Mesenchymal stem cell (in vitro differentiated cells and primary cell): ENCODE data around the gene RPP25L.
A peak's percentile ranks its signal among the peaks of the same experiment; 100 is the strongest.

Experiments used
- DNase-seq: peaks from one replicate; pipeline ENCODE4 v3.0.0-alpha.2; 2013
- H2AFZ ChIP-seq: one replicate; pipeline ENCODE4 v1.6.1; 2013; ENCODE audit warnings: low read depth, mild to moderate bottlenecking, control low read depth, inconsistent platforms, low read length, moderate library complexity
- H2AK5ac ChIP-seq: 2 replicates; pipeline ENCODE4 v1.6.1; 2013; ENCODE audit warnings: low read length, moderate library complexity, mild to moderate bottlenecking, inconsistent platforms; ENCODE audit not compliant: severe bottlenecking
- H2BK120ac ChIP-seq: one replicate; pipeline ENCODE4 v1.6.1; 2013; ENCODE audit warnings: low read depth, mild to moderate bottlenecking, inconsistent platforms, low read length, moderate library complexity
- H2BK12ac ChIP-seq, 2 experiments: one replicate each; pipeline ENCODE4 v1.6.1; 2013; ENCODE audit warnings: inconsistent platforms in 2 of 2, low read length in 2 of 2, mild to moderate bottlenecking in 2 of 2, moderate library complexity in 2 of 2, control low read depth in 1 of 2
- H2BK15ac ChIP-seq: one replicate; pipeline ENCODE4 v1.6.1; 2013; ENCODE audit warnings: mild to moderate bottlenecking, low read depth, inconsistent platforms; ENCODE audit not compliant: poor library complexity, severe bottlenecking
- H2BK5ac ChIP-seq: 2 replicates; pipeline ENCODE4 v1.6.1; 2013; ENCODE audit warnings: low read depth, mild to moderate bottlenecking, low read length, control low read depth, inconsistent platforms; ENCODE audit not compliant: poor library complexity, severe bottlenecking
- H3K14ac ChIP-seq, 2 experiments: one replicate each; pipeline ENCODE4 v1.6.1; 2013; ENCODE audit warnings: inconsistent platforms in 2 of 2, low read length in 2 of 2, control low read depth in 1 of 2, mild to moderate bottlenecking in 1 of 2, moderate library complexity in 1 of 2
- H3K18ac ChIP-seq, 2 experiments: one replicate each; pipeline ENCODE4 v1.6.1; 2013; ENCODE audit warnings: inconsistent platforms in 2 of 2, low read length in 2 of 2, control low read depth in 1 of 2, low read depth in 1 of 2, mild to moderate bottlenecking in 1 of 2
- H3K23ac ChIP-seq, 2 experiments: one replicate each; pipeline ENCODE4 v1.6.1; 2013; ENCODE audit warnings: inconsistent platforms in 2 of 2, low read length in 2 of 2, mild to moderate bottlenecking in 2 of 2, moderate library complexity in 2 of 2, control low read depth in 1 of 2
- H3K27ac ChIP-seq: 2 replicates; pipeline ENCODE4 v1.5.1; 2013; ENCODE audit warnings: mild to moderate bottlenecking, moderate library complexity, low read length, control low read depth, inconsistent platforms; ENCODE audit not compliant: poor library complexity, severe bottlenecking
- H3K27me3 ChIP-seq, 2 experiments: 2 replicates each; pipeline versions ENCODE4 v1.6.1 to v1.7.0; 2013; ENCODE audit warnings: low read length in 2 of 2, mild to moderate bottlenecking in 2 of 2, moderate library complexity in 2 of 2, control low read depth in 1 of 2, inconsistent platforms in 1 of 2; ENCODE audit not compliant: control insufficient read depth in 1 of 2, insufficient read depth in 1 of 2
- H3K36me3 ChIP-seq, 2 experiments: 2 replicates each; pipeline versions ENCODE4 v1.6.1 to v1.7.0; 2013; ENCODE audit warnings: low read length in 2 of 2, control low read depth in 1 of 2, inconsistent platforms in 1 of 2, low read depth in 1 of 2, mild to moderate bottlenecking in 1 of 2; ENCODE audit not compliant: insufficient read depth in 2 of 2, control insufficient read depth in 1 of 2
- H3K4ac ChIP-seq, 2 experiments: one replicate each; pipeline ENCODE4 v1.6.1; 2013; ENCODE audit warnings: inconsistent platforms in 2 of 2, low read length in 2 of 2, mild to moderate bottlenecking in 2 of 2, moderate library complexity in 2 of 2, control low read depth in 1 of 2, low read depth in 1 of 2
- H3K4me1 ChIP-seq: 2 replicates; pipeline ENCODE4 v1.6.1; 2013; ENCODE audit warnings: low read depth, low read length, control low read depth; ENCODE audit not compliant: control insufficient read depth, insufficient read depth
- H3K4me2 ChIP-seq: 2 replicates; pipeline ENCODE4 v1.6.1; 2013; ENCODE audit warnings: low read length, mild to moderate bottlenecking, inconsistent platforms; ENCODE audit not compliant: poor library complexity, severe bottlenecking
- H3K4me3 ChIP-seq, 2 experiments: 2 replicates each; pipeline versions ENCODE4 v1.5.1 to v1.7.0; 2013; ENCODE audit warnings: low read length in 2 of 2, mild to moderate bottlenecking in 2 of 2, control low read depth in 1 of 2, low read depth in 1 of 2; ENCODE audit not compliant: insufficient read depth in 1 of 2
- H3K79me1 ChIP-seq: replicated peaks from 2 replicates; pipeline ENCODE4 v1.6.1; 2013; ENCODE audit warnings: mild to moderate bottlenecking, control low read depth, low read length, inconsistent platforms; ENCODE audit not compliant: poor library complexity, severe bottlenecking
- H3K9ac ChIP-seq: 2 replicates; pipeline ENCODE4 v1.7.0; 2013; ENCODE audit warnings: mild to moderate bottlenecking, low read length, moderate library complexity
- H3K9me3 ChIP-seq: 2 replicates; pipeline ENCODE4 v1.7.0; 2013; ENCODE audit warnings: mild to moderate bottlenecking, low read length; ENCODE audit not compliant: control insufficient read depth
- H4K8ac ChIP-seq: one replicate; pipeline ENCODE4 v1.6.1; 2013; ENCODE audit warnings: inconsistent platforms, mild to moderate bottlenecking, low read length, moderate library complexity
- H4K91ac ChIP-seq: one replicate; pipeline ENCODE4 v1.6.1; 2013; ENCODE audit warnings: mild to moderate bottlenecking, low read length, inconsistent platforms
- WGBS: methylation state at CpG from one replicate; pipeline ENCODE4 v1.1.7; 2013; ENCODE audit warnings: mixed read lengths; 5-methylcytosine and 5-hydroxymethylcytosine counted together

RPP25L gene

DNA sequence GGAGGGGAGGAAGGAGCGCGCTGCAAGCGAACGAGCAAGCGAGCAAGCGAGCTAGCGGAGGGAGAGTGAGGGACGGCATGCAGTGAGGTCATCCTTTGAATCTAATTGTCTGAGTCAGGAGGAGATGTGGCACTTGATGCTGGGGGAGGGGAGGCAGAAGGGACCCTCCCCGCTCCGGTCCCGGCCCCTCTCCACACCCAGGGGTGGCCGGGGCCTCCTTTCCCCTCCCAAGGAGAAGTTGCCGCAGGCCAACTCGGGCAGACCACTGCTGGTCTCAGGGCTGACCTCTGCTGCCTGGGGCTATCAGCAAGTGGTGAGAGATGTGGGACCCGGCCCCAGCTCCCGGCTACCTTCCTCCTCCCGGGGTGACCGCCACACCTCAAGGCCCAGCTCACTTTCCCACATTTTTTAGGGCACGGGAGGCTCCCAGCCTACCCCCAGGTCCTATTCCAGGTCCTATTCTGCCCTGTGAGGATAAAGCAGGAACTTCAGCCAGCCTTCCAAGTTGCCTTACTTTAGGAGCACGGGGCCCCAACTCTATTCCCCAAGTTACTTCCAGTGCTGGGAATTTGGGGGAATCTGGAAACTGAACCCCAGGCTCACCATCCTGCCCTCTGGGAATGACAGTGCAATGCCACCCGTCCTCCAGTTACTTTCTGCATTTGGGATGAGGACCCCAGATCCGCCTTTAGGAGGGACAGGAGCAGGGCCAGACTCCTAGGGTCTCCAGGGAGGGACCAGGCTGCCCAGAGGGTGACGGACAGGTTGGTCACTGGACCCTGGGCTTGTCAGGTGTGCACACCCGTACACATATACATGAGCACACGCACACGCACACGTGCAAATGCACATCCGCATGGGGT lies 33.4 kb downstream of the RPP25L start:
- Histone ChIP-seq H2AK5ac (no peak overlapping the region), H3K14ac (no peak overlapping the region), H3K4me1 (peaks cover 12% of the 10 kb centered on the region), H3K9ac (peak overlapping the region; percentile 45), H4K8ac (no peak overlapping the region), H3K18ac (no peak overlapping the region), H2BK5ac (no peak overlapping the region), H3K9me3 (no peaks in the 10 kb centered on the region), H3K27ac (no peak overlapping the region), H3K23ac (peak overlapping the region in 1 of 2 experiments; percentile 94), H2BK15ac (no peak overlapping the region), H2BK120ac (no peak overlapping the region), H4K91ac (no peak overlapping the region), H3K4me2 (peak overlapping the region; percentile 66), H2BK12ac (no peak overlapping the region), H3K27me3 (peaks cover 74 to 95% of the 10 kb centered on the region in 2 experiments), H2AFZ (no peak overlapping the region), H3K4ac (no peak overlapping the region), H3K79me1 (no peaks in the 10 kb centered on the region), H3K36me3 (no peaks in the 10 kb centered on the region), H3K4me3 (peak overlapping the region; percentile 35 to 41)
- WGBS = 11% methylated on average over 12 of the region's 28 CpGs
- peak; percentile 58 for DNase-seq

DNA sequence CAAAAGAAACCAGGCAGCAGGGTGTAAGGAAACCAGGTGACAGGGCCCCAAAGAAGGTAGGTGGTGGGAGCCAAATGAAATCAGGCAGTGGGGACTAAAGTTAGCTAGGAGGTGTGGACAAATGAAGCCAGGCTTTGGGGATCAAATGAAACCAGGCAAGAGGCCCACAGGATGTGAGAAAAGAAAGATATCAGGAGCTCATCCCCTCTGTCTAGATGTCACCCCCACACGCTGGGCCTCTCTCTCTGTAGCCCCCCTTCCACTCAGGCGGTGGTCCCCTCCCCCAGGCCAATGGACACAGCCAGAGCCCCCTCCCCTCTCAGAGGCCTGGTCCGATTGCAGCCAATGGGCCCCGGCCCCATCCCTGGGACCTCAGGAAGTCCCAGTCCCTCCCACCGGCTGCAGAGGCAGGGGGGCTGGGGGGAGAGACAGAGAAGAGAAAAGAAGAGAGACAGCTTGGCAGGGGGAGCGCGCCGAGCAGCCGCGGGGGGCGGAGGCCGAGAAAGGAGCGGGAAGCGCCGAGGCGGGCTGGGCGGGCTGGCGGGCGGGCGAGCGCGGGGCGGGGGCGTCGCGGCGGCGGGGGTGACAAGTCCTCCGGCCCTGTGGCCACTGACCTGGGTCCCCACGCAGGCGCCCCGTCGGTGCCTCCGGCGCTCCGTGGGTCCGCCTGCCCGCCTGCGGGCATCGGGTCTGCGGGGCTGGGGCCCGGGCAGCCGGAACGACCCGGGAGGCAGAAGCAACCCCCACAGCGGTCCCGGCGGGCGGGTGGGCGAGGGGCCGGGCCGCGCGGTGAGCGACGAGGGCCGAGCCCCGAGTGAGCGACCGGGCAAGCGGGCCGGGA lies 34.3 kb downstream of the RPP25L start:
- DNase-seq = no peak
- Histone ChIP-seq H2BK15ac (no peak overlapping the region), H2AK5ac (no peak overlapping the region), H3K79me1 (no peaks in the 10 kb centered on the region), H3K4me1 (peaks cover 12% of the 10 kb centered on the region), H2BK12ac (peak overlapping the region in 1 of 2 experiments; percentile 24), H3K9me3 (no peaks in the 10 kb centered on the region), H3K9ac (peak overlapping the region; percentile 45), H4K91ac (no peak overlapping the region), H3K23ac (peak overlapping the region in 1 of 2 experiments; percentile 34), H2BK120ac (no peak overlapping the region), H3K27ac (no peak overlapping the region), H2BK5ac (no peak overlapping the region), H3K4ac (no peak overlapping the region), H2AFZ (no peak overlapping the region), H3K4me2 (peak overlapping the region; percentile 66), H3K14ac (no peak overlapping the region), H3K27me3 (peaks cover 65 to 95% of the 10 kb centered on the region in 2 experiments), H4K8ac (no peak overlapping the region), H3K36me3 (no peaks in the 10 kb centered on the region), H3K4me3 (peak overlapping the region; percentile 35 to 41), H3K18ac (no peak overlapping the region)
- WGBS = 1% methylated on average over 36 of the region's 62 CpGs

DNA sequence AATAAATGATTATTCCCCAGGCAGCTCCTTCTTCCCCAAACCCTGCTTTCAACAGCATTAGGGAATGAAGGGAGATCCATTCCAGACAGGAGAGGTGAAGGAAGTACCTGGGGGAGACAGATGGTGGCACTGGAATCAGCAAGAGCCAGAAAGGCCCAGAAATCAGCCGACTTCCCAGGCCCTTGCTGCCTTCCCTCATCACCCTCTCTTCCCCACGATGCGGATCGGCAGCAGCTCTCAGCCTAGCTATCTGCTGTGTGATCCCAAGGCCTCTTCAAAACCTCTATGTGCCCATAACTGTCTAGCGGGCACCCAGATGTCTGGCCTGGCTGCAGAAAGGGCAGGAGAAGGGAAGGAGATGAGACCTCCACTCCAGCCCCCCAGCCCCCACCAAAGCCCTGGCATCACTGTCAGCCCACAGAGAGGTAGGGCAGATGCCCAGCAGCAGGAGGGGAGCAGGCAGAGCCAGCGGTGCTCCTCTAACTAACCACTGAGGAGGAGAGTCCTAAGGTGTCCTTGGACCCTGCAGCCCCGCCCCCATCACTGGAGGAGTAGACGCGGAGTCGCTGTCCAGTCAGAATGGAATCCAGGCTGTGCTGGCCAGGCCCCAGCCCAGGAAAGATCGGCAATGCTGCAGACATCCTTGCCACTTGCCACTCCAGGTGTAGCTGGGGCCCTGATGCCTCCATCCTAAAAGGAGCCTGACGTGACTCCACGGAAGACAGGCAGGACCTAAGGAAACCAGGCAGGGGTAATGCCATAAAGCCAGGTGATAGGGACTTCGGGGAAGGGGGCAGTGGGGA lies 35.1 kb downstream of the RPP25L start:
- H4K8ac ChIP-seq = no peak overlapping the region
- DNase-seq = no peak
- no peak overlapping the region for H2BK15ac ChIP-seq
- no peak overlapping the region for H3K4ac ChIP-seq
- peak overlapping the region in 1 of 2 experiments; percentile 34 for H3K23ac ChIP-seq
- peaks cover 12% of the 10 kb centered on the region for H3K4me1 ChIP-seq
- H3K79me1 ChIP-seq = no peaks in the 10 kb centered on the region
- no peak overlapping the region for H4K91ac ChIP-seq
- no peak overlapping the region for H3K9ac ChIP-seq
- H3K9me3 ChIP-seq = no peaks in the 10 kb centered on the region
- WGBS = 39% methylated on average over 14 of the region's 14 CpGs
- no peak overlapping the region for H3K27ac ChIP-seq
- H3K4me3 ChIP-seq = peak overlapping the region in 1 of 2 experiments; percentile 7
- H2AK5ac ChIP-seq = no peak overlapping the region
- no peak overlapping the region for H2BK5ac ChIP-seq
- no peak overlapping the region for H3K18ac ChIP-seq
- H2BK120ac ChIP-seq = no peak overlapping the region
- H2AFZ ChIP-seq = no peak overlapping the region
- peaks cover 62 to 93% of the 10 kb centered on the region in 2 experiments for H3K27me3 ChIP-seq
- no peaks in the 10 kb centered on the region for H3K36me3 ChIP-seq
- no peak overlapping the region for H3K4me2 ChIP-seq
- no peak overlapping the region for H3K14ac ChIP-seq
- H2BK12ac ChIP-seq = no peak overlapping the region
